ENCODE measurements around the gene TFCP2L1. TPM values are rescaled to one million over a fixed set of nuclear protein-coding genes. Genes with fewer than 3 reads are reported as not detected.
"Not testable (repeated sequence)": the region's sequence is repeated elsewhere in the genome, so short reads cannot be mapped to it uniquely, and the experiment has no call there.

Gene TFCP2L1
- total and polyA plus RNA-seq, 9 donors, result 0.05 to 13.8 (median 0.86) TPM; not detected in 1

DNA sequence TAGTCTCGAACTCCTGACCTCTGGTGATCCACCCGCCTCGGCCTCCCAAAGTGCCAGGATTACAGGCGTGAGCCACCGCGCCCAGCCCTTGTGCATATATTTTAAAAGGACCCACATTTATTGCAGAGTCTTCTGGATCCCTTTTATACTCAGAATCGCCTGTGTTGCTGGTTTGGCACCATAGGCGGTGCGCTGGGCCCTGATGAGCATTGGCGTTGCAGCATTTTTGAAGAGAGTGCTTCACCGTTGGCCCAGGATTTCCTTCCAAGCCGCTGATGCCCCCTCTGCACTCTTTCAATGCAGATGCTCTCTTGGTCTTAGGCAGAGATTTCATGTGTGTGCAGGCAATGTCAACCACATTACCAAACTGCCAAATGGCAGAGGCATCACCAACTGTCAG, 13.5 kb upstream of the TFCP2L1 start:
- TF ChIP-seq, protein P1, sequence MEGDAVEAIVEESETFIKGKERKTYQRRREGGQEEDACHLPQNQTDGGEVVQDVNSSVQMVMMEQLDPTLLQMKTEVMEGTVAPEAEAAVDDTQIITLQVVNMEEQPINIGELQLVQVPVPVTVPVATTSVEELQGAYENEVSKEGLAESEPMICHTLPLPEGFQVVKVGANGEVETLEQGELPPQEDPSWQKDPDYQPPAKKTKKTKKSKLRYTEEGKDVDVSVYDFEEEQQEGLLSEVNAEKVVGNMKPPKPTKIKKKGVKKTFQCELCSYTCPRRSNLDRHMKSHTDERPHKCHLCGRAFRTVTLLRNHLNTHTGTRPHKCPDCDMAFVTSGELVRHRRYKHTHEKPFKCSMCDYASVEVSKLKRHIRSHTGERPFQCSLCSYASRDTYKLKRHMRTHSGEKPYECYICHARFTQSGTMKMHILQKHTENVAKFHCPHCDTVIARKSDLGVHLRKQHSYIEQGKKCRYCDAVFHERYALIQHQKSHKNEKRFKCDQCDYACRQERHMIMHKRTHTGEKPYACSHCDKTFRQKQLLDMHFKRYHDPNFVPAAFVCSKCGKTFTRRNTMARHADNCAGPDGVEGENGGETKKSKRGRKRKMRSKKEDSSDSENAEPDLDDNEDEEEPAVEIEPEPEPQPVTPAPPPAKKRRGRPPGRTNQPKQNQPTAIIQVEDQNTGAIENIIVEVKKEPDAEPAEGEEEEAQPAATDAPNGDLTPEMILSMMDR (IDR thresholded peaks at IDR 0.05), result no peak
- no peak for TF ChIP-seq EP300 (IDR thresholded peaks at IDR 0.05)
- no peak for TF ChIP-seq POLR2A (IDR thresholded peaks at IDR 0.05)
- intact Hi-C loops (cut with DNase I), result no loop called here
- H3K4me1 ChIP-seq (ENCODE audit: insufficient read depth), result no peaks in the 10 kb centered on the region
- DNase-seq, result no peak
- no peaks in the 10 kb centered on the region for H3K36me3 ChIP-seq
- H3K4me3 ChIP-seq, result no peak overlapping the region
- H3K27ac ChIP-seq, result no peak overlapping the region
- H3K9me3 ChIP-seq, result no peaks in the 10 kb centered on the region
- 90 to 93% (median 93%) methylated on average over 12 of the region's 12 CpGs for WGBS, 3 donors
- H3K27me3 ChIP-seq, result no peaks in the 10 kb centered on the region

DNA sequence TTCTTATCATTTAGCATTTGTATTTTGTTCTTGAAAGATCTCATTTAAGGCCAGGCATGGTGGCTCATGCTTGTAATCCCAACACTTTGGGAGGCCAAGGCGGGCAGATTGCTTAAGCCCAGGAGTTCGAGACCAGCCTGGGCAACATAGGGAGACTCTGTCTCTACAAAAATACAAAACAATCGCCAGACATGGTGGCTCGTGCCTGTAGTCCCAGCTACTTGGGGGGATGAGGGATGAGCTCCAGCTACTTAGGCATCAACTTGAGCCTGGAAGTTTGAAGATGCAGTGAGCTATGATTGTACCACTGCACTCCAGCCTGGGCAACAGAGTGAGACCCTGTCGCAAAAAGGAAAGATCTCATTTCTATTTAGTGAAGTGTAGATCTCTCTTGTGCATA, 12.9 kb upstream of the TFCP2L1 start:
- H3K36me3 ChIP-seq; intact Hi-C loops (cut with DNase I); H3K9me3 ChIP-seq; H3K27me3 ChIP-seq; H3K4me3 ChIP-seq; H3K4me1 ChIP-seq (ENCODE audit: insufficient read depth); DNase-seq; H3K27ac ChIP-seq: not testable (repeated sequence)
- WGBS, 3 donors, result 83 to 90% (median 84%) methylated on average over 5 of the region's 5 CpGs

DNA sequence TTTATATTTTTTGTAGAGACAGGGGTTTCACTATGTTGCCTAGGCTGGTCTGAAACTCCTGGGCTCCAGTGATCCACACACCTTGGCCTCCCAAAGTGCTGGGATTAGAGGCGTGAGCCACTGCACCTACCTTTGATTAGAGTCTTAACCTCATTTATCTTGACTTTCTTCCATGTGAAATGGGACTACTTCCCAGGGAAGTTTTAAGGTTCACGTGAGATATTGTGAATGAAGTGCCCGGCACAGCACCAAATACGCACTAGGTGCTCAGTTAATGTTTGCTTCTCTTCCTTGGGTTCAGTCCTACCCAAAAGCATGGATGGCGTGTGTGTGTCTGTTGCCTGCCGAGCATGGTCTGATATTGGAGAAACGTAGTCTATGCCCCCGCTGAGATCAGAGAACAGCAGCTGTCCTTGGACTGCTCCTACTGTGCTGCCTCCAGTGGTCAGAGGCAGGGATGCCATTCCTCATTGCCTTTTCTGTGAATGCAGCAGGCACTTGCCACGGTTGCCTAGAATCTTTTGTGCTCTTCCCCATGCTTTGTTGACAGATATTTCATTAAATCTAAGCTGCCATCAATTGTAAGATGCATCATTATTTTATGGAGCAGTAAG, 12.3 kb upstream of the TFCP2L1 start:
- 32 to 47% (median 37%) methylated on average over 9 of the region's 9 CpGs for WGBS, 3 donors
- H3K27ac ChIP-seq, result no peak overlapping the region
- no peaks in the 10 kb centered on the region for H3K36me3 ChIP-seq
- no peak for DNase-seq
- no peaks in the 10 kb centered on the region for H3K9me3 ChIP-seq
- TF ChIP-seq, protein P1 (IDR thresholded peaks at IDR 0.05), result no peak
- TF ChIP-seq POLR2A (IDR thresholded peaks at IDR 0.05) (no peak), EP300 (IDR thresholded peaks at IDR 0.05) (no peak)
- intact Hi-C loops (cut with DNase I), result no loop called here
- H3K4me3 ChIP-seq, result no peak overlapping the region
- no peaks in the 10 kb centered on the region for H3K27me3 ChIP-seq
- no peaks in the 10 kb centered on the region for H3K4me1 ChIP-seq (ENCODE audit: insufficient read depth)

GRCh38 chr2:121295911-121296650, 11.1 kb upstream of the TFCP2L1 start:
- DNase-seq, result no peak
- H3K27ac ChIP-seq, result no peak overlapping the region
- H3K36me3 ChIP-seq, result no peaks in the 10 kb centered on the region
- no peaks in the 10 kb centered on the region for H3K9me3 ChIP-seq
- no peaks in the 10 kb centered on the region for H3K27me3 ChIP-seq
- H3K4me1 ChIP-seq (ENCODE audit: insufficient read depth), result no peaks in the 10 kb centered on the region
- TF ChIP-seq, protein P1 (IDR thresholded peaks at IDR 0.05), result no peak
- TF ChIP-seq EP300 (IDR thresholded peaks at IDR 0.05) (no peak), POLR2A (IDR thresholded peaks at IDR 0.05) (no peak)
- no peak overlapping the region for H3K4me3 ChIP-seq
- intact Hi-C loops (cut with DNase I), result no loop called here
- 78 to 85% (median 81%) methylated on average over 7 of the region's 7 CpGs for WGBS, 3 donors
